RWPE2 (cell line): ENCODE results near the gene SH3BP5L.

Experiments used
- ATAC-seq: fragments of 200-7000 bp; cut with Tn5 transposase; 3 replicates; pipeline ENCODE4 v1.9.1; 2021; ENCODE audit warnings: low read depth
- DNase-seq: peaks from one replicate; pipeline ENCODE4 v3.0.0-alpha.2; 2020; ENCODE audit warnings: low spot score
- H3K27ac ChIP-seq: fragments of 450-650 bp; 2 replicates; pipeline ENCODE4 v1.5.1; 2017; ENCODE audit warnings: mild to moderate bottlenecking; ENCODE audit not compliant: poor library complexity, severe bottlenecking
- H3K27me3 ChIP-seq: fragments of 250-450 bp; sonication (Bioruptor Pico); 2 replicates; pipeline ENCODE4 v1.5.1; 2021; ENCODE audit warnings: mild to moderate bottlenecking, moderate library complexity; ENCODE audit not compliant: insufficient read depth, poor library complexity, severe bottlenecking
- H3K36me3 ChIP-seq: fragments of 250-450 bp; sonication (Bioruptor Pico); 2 replicates; pipeline ENCODE4 v1.5.1; 2020; ENCODE audit warnings: low read depth, mild to moderate bottlenecking, moderate library complexity
- H3K4me1 ChIP-seq: fragments of 250-450 bp; sonication (Bioruptor Pico); 2 replicates; pipeline ENCODE4 v1.5.1; 2021; ENCODE audit warnings: mild to moderate bottlenecking, moderate library complexity; ENCODE audit not compliant: insufficient read depth, poor library complexity, severe bottlenecking
- H3K4me3 ChIP-seq: fragments of 250-450 bp; sonication (Bioruptor Pico); 2 replicates; pipeline ENCODE4 v1.5.1; 2021; ENCODE audit warnings: mild to moderate bottlenecking, moderate library complexity; ENCODE audit not compliant: severe bottlenecking
- H3K9me3 ChIP-seq: fragments of 250-450 bp; sonication (Bioruptor Pico); 2 replicates; pipeline ENCODE4 v1.5.1; 2021; ENCODE audit warnings: mild to moderate bottlenecking, moderate library complexity; ENCODE audit not compliant: severe bottlenecking
- TF ChIP-seq, protein P1 (sequence below): fragments of 450-650 bp; IDR thresholded peaks from one replicate; pipeline ENCODE4 v1.5.1; 2017; ENCODE audit warnings: mild to moderate bottlenecking, moderate library complexity; ENCODE audit not compliant: poor library complexity, severe bottlenecking

SH3BP5L gene

DNA sequence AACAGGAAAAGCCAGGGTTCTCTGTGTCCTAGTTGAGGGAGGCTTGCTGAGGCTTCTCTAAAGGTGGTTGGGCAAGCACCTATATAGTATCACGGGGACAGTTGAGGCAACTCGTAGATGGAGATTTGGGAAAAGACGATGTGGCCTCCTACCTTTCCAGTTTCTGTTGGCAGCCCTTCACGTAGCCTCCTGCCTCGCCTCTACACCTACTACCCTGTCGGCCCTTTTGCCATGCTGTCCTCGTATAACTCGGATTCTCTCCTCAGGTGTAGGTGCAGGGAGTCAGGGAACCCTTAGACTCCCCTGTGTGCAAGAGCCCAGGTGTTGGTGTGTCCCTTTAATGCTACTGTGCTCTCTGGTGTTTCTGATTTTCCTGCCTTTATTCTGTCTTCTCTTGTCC lies 22.9 kb upstream of the SH3BP5L start:
- H3K4me3 ChIP-seq, result no peak overlapping the region
- no peak overlapping the region for H3K27ac ChIP-seq
- ATAC-seq, result no peak
- TF ChIP-seq, protein P1, sequence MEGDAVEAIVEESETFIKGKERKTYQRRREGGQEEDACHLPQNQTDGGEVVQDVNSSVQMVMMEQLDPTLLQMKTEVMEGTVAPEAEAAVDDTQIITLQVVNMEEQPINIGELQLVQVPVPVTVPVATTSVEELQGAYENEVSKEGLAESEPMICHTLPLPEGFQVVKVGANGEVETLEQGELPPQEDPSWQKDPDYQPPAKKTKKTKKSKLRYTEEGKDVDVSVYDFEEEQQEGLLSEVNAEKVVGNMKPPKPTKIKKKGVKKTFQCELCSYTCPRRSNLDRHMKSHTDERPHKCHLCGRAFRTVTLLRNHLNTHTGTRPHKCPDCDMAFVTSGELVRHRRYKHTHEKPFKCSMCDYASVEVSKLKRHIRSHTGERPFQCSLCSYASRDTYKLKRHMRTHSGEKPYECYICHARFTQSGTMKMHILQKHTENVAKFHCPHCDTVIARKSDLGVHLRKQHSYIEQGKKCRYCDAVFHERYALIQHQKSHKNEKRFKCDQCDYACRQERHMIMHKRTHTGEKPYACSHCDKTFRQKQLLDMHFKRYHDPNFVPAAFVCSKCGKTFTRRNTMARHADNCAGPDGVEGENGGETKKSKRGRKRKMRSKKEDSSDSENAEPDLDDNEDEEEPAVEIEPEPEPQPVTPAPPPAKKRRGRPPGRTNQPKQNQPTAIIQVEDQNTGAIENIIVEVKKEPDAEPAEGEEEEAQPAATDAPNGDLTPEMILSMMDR, result no peak
- DNase-seq, result no peak
- peaks cover 34% of the 10 kb centered on the region for H3K36me3 ChIP-seq
- H3K9me3 ChIP-seq, result no peaks in the 10 kb centered on the region
- no peaks in the 10 kb centered on the region for H3K27me3 ChIP-seq
- H3K4me1 ChIP-seq, result no peaks in the 10 kb centered on the region

DNA sequence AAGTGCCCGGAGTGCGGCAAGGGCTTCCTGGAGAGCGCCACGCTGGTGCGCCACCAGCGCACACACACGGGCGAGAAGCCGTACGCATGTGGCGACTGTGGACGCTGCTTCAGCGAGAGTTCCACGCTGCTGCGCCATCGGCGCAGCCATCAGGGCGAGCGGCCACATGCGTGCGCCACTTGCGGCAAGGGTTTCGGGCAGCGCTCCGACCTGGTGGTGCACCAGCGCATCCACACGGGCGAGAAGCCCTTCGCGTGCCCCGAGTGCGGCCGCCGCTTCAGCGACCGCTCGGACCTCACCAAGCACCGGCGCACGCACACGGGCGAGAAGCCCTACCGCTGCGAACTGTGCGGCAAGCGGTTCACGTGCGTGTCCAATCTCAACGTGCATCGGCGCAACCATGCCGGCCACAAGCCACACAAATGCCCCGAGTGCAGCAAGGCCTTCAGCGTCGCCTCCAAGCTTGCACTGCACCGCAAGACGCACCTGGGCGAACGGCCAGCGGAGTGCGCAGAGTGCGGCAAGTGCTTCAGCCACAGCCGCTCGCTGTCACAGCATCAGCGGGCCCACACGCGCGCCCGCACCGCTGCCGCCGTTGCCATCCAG lies 22.3 kb upstream of the SH3BP5L start:
- Histone ChIP-seq H3K36me3 (peaks cover 31% of the 10 kb centered on the region), H3K4me3 (no peak overlapping the region), H3K4me1 (peaks cover 3% of the 10 kb centered on the region), H3K9me3 (no peaks in the 10 kb centered on the region), H3K27ac (no peak overlapping the region), H3K27me3 (no peaks in the 10 kb centered on the region)
- no peak for ATAC-seq
- TF ChIP-seq, protein P1, result no peak
- no peak for DNase-seq

DNA sequence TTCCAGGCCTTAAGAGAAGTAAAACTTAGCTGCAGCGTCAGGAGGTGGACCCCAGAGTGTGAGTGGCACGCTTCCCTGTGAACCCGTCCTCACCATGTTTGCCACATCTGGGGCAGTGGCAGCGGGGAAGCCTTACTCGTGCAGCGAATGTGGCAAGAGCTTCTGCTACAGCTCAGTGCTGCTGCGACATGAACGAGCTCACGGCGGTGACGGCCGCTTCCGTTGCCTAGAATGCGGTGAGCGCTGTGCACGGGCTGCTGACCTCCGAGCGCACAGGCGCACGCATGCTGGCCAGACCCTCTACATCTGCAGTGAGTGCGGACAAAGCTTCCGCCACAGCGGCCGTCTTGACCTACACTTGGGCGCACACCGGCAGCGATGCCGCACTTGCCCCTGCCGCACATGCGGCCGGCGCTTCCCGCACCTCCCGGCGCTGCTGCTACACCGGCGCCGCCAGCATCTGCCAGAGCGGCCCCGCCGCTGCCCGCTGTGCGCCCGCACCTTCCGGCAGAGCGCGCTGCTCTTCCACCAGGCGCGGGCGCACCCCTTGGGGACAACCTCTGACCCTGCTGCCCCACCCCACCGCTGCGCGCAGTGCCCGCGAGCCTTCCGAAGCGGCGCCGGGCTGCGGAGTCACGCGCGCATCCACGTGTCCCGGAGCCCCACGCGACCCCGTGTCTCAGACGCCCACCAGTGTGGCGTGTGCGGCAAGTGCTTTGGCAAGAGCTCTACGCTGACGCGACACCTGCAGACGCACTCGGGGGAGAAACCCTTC lies 21.7 kb upstream of the SH3BP5L start:
- Histone ChIP-seq H3K36me3 (peaks cover 31% of the 10 kb centered on the region), H3K27ac (no peak overlapping the region), H3K9me3 (no peaks in the 10 kb centered on the region), H3K4me3 (no peak overlapping the region), H3K4me1 (peaks cover 10% of the 10 kb centered on the region), H3K27me3 (no peaks in the 10 kb centered on the region)
- DNase-seq, result no peak
- no peak for ATAC-seq
- TF ChIP-seq, protein P1, result no peak

DNA sequence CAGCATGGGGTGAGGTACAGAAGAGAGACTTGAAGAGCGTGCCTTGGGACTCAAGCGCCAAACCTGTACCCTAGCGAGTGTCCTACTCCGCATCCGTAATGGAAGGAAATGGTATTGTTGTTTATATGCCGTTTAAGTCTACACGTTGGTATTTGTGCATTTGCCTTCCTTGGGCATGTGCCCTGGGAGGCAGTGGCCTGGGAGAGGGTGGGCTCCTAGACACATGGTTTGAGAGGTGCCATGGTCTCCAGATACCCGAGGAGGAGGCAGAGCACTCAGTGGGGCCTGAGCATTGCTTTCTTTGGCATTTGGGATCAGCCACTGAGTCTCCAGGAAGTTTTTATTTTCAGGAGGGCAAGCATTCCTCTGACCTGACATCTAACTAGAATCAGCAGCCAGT lies 18.8 kb upstream of the SH3BP5L start:
- Histone ChIP-seq H3K27ac (no peak overlapping the region), H3K36me3 (peaks cover 23% of the 10 kb centered on the region), H3K4me3 (no peak overlapping the region), H3K4me1 (peaks cover 14% of the 10 kb centered on the region), H3K9me3 (no peaks in the 10 kb centered on the region), H3K27me3 (no peaks in the 10 kb centered on the region)
- no peak for DNase-seq
- no peak for ATAC-seq
- TF ChIP-seq, protein P1, result no peak

DNA sequence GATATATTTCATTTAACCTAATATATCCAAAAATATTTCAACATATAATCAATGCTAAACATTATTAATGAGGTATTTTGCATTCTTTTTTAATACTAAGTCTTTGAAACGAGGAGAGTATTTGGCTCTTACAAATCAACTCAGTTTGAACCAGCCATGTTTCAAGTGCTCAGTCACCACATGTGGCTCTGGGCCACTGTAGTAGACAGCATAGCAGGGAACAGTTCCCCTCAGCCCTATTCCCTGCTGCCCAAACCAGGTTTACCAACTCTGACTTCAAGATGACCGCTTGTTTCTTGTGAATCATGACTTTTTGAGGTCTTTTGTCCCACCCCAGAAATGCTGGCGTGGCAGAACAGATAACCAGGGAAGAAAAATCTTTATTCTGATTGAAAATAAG lies 18.0 kb upstream of the SH3BP5L start:
- Histone ChIP-seq H3K4me1 (peaks cover 14% of the 10 kb centered on the region), H3K27me3 (no peaks in the 10 kb centered on the region), H3K36me3 (peaks cover 14% of the 10 kb centered on the region), H3K9me3 (no peaks in the 10 kb centered on the region), H3K27ac (no peak overlapping the region), H3K4me3 (no peak overlapping the region)
- DNase-seq (no peak), ATAC-seq (no peak)
- TF ChIP-seq, protein P1, result no peak
